Measurements from ENCODE around the gene UNC80. TPM values are rescaled to one million over a fixed set of nuclear protein-coding genes. Genes with fewer than 3 reads are reported as not detected.
"Not testable (repeated sequence)": the region's sequence is repeated elsewhere in the genome, so short reads cannot be mapped to it uniquely, and the experiment has no call there.

UNC80 gene
- total RNA-seq, 1 donor from 2014 or later: not detected

DNA sequence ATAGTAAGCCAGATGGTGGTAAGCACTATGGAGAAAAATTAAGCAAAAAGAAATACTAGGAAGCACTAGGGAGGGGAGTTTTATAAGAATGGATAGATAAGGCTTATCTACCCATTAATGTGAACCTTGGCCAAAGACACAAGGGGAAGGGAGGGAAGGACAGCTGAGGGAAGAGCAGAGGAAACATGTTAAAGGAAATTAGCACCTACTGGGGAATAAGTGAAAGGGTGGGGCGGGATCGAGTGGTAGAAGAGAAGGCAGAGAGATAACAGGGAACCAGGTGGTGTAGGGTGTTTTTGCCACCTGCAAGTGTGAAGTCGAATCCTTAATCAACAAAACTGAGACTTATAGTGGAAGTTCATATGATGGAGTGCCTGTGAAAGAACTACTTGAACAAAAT lies 1.7 kb downstream of the UNC80 start:
- CTCF ChIA-PET: no interaction called here

GRCh38 chr2:209787416-209787815 lies 15.8 kb downstream of the UNC80 start:
- DNase-seq: no peak
- ATAC-seq (ENCODE audit: low read depth): no peak
- H3K27ac Mint-ChIP-seq: no peak overlapping the region
- no peaks in the 10 kb centered on the region for H3K36me3 Mint-ChIP-seq (ENCODE audit: low read depth)
- intact Hi-C loops (cut with micrococcal nuclease): no loop called here
- H3K4me1 Mint-ChIP-seq: peaks cover 9% of the 10 kb centered on the region
- H3K4me3 Mint-ChIP-seq: no peak overlapping the region
- TF ChIP-seq, protein P1, sequence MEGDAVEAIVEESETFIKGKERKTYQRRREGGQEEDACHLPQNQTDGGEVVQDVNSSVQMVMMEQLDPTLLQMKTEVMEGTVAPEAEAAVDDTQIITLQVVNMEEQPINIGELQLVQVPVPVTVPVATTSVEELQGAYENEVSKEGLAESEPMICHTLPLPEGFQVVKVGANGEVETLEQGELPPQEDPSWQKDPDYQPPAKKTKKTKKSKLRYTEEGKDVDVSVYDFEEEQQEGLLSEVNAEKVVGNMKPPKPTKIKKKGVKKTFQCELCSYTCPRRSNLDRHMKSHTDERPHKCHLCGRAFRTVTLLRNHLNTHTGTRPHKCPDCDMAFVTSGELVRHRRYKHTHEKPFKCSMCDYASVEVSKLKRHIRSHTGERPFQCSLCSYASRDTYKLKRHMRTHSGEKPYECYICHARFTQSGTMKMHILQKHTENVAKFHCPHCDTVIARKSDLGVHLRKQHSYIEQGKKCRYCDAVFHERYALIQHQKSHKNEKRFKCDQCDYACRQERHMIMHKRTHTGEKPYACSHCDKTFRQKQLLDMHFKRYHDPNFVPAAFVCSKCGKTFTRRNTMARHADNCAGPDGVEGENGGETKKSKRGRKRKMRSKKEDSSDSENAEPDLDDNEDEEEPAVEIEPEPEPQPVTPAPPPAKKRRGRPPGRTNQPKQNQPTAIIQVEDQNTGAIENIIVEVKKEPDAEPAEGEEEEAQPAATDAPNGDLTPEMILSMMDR (IDR thresholded peaks at IDR 0.05): no peak
- POLR2A ChIA-PET: no interaction called here
- peaks cover 2% of the 10 kb centered on the region for H3K27me3 Mint-ChIP-seq
- H3K9me3 Mint-ChIP-seq: no peaks in the 10 kb centered on the region
- CTCF ChIA-PET: no interaction called here

More for the DNA sequence above, 1.7 kb downstream of the UNC80 start:
- H3K4me3 Mint-ChIP-seq: no peak overlapping the region
- H3K4me1 Mint-ChIP-seq: no peaks in the 10 kb centered on the region
- no peaks in the 10 kb centered on the region for H3K9me3 Mint-ChIP-seq
- H3K27me3 Mint-ChIP-seq: peaks cover 20% of the 10 kb centered on the region
- POLR2A ChIA-PET: no interaction called here
- TF ChIP-seq, protein P1 (IDR thresholded peaks at IDR 0.05): no peak
- H3K27ac Mint-ChIP-seq: no peak overlapping the region
- H3K36me3 Mint-ChIP-seq (ENCODE audit: low read depth): no peaks in the 10 kb centered on the region
- ATAC-seq (ENCODE audit: low read depth): no peak
- no peak for DNase-seq
- intact Hi-C loops (cut with micrococcal nuclease): no loop called here

- POLR2A ChIA-PET: no interaction called here
- TF ChIP-seq, protein P1 (IDR thresholded peaks at IDR 0.05): no peak
Measured at GRCh38 chr2:209788925-209789324, 17.3 kb downstream of the UNC80 start.

GRCh38 chr2:209790066-209790728 lies 18.6 kb downstream of the UNC80 start:
- ATAC-seq (ENCODE audit: low read depth) (no peak), DNase-seq (no peak)
- H3K27ac Mint-ChIP-seq: no peak overlapping the region
- ChIA-PET CTCF (no interaction called here), POLR2A (no interaction called here)
- intact Hi-C loops (cut with micrococcal nuclease): no loop called here
- H3K27me3 Mint-ChIP-seq: peaks cover 2% of the 10 kb centered on the region
- H3K4me3 Mint-ChIP-seq: peak overlapping the region; percentile 39
- H3K9me3 Mint-ChIP-seq: no peaks in the 10 kb centered on the region
- H3K36me3 Mint-ChIP-seq (ENCODE audit: low read depth): no peaks in the 10 kb centered on the region
- H3K4me1 Mint-ChIP-seq: peaks cover 9% of the 10 kb centered on the region
- TF ChIP-seq, protein P1 (IDR thresholded peaks at IDR 0.05): no peak

More at GRCh38 chr2:209788925-209789324, 17.3 kb downstream of the UNC80 start:
- ATAC-seq (ENCODE audit: low read depth) (no peak), DNase-seq (no peak)
- intact Hi-C loops (cut with micrococcal nuclease): no loop called here
- Mint-ChIP-seq H3K27ac (no peak overlapping the region), H3K9me3 (no peaks in the 10 kb centered on the region), H3K4me1 (peaks cover 9% of the 10 kb centered on the region), H3K4me3 (no peak overlapping the region), H3K27me3 (peaks cover 2% of the 10 kb centered on the region), H3K36me3 (ENCODE audit: low read depth) (no peaks in the 10 kb centered on the region)
- CTCF ChIA-PET: no interaction called here

GRCh38 chr2:209791151-209791550 lies 19.5 kb downstream of the UNC80 start:
- intact Hi-C loops (cut with micrococcal nuclease): no loop called here
- ChIA-PET CTCF (no interaction called here), POLR2A (no interaction called here)
- H3K4me1 Mint-ChIP-seq: peaks cover 9% of the 10 kb centered on the region
- TF ChIP-seq, protein P1 (IDR thresholded peaks at IDR 0.05): no peak
- no peaks in the 10 kb centered on the region for H3K36me3 Mint-ChIP-seq (ENCODE audit: low read depth)
- H3K27ac Mint-ChIP-seq: no peak overlapping the region
- no peaks in the 10 kb centered on the region for H3K9me3 Mint-ChIP-seq
- ATAC-seq (ENCODE audit: low read depth) (no peak), DNase-seq (no peak)
- H3K4me3 Mint-ChIP-seq: no peak overlapping the region
- no peaks in the 10 kb centered on the region for H3K27me3 Mint-ChIP-seq

DNA sequence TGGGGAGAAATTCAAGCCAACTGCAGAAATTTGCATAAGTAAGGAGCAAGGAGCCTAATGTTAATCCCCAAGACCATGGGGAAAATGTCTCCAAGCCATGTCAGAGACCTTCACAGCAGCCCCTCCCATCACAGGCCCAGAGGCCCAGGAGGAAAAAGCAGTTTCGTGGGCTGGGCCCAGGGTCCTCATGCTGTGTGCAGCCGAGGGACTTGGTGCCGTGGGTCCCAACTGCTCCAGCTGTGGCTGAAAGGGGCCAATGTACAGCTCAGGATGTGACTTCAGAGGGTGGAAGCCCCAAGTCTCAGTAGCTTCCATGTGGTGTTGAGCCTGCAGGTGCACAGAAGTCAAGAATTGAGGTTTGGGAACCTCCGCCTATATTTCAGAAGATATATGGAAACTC lies 23.8 kb downstream of the UNC80 start:
- ATAC-seq (ENCODE audit: low read depth); H3K36me3 Mint-ChIP-seq (ENCODE audit: low read depth); H3K4me1 Mint-ChIP-seq; CTCF ChIA-PET; POLR2A ChIA-PET; H3K27ac Mint-ChIP-seq; H3K27me3 Mint-ChIP-seq; H3K4me3 Mint-ChIP-seq; H3K9me3 Mint-ChIP-seq; intact Hi-C loops (cut with micrococcal nuclease); DNase-seq: not testable (repeated sequence)

All from activated B cell treated with CpG ODN at 0.5 μM for 24 hours (primary cell).